Mucosa of stomach (tissue), 1 donor: ENCODE measurements around the gene PPTC7.
"Not testable (repeated sequence)": the region's sequence is repeated elsewhere in the genome, so short reads cannot be mapped to it uniquely, and the experiment has no call there.

Experiments
- H3K27me3 ChIP-seq: one replicate; pipeline ENCODE4 v1.7.0; 2013; ENCODE audit warnings: mild to moderate bottlenecking, low read length; ENCODE audit not compliant: control insufficient read depth, insufficient read depth
- H3K36me3 ChIP-seq: one replicate; pipeline ENCODE4 v1.7.0; 2013; ENCODE audit warnings: low read length; ENCODE audit not compliant: control insufficient read depth, insufficient read depth
- H3K4me1 ChIP-seq: one replicate; pipeline ENCODE4 v1.7.0; 2013; ENCODE audit warnings: mild to moderate bottlenecking, low read length; ENCODE audit not compliant: control insufficient read depth, insufficient read depth
- H3K4me3 ChIP-seq: one replicate; pipeline ENCODE4 v1.7.0; 2013; ENCODE audit warnings: low read length
- H3K9ac ChIP-seq: one replicate; pipeline ENCODE4 v1.7.0; 2013; ENCODE audit warnings: mild to moderate bottlenecking, low read length, moderate library complexity
- H3K9me3 ChIP-seq: one replicate; pipeline ENCODE4 v1.7.0; 2013; ENCODE audit warnings: mild to moderate bottlenecking, low read length, moderate library complexity; ENCODE audit not compliant: control insufficient read depth
- donor health status: Pancreatic carcinoma.

The PPTC7 gene

GRCh38 chr12:110579535-110580253, 3.4 kb downstream of the PPTC7 start:
- Histone ChIP-seq H3K4me3 (no peak overlapping the region), H3K9ac (no peak overlapping the region), H3K36me3 (no peaks in the 10 kb centered on the region), H3K9me3 (no peaks in the 10 kb centered on the region), H3K4me1 (peaks cover 46% of the 10 kb centered on the region), H3K27me3 (no peaks in the 10 kb centered on the region)

GRCh38 chr12:110578694-110579534, 4.2 kb downstream of the PPTC7 start:
- H3K9me3 ChIP-seq = no peaks in the 10 kb centered on the region
- H3K4me3 ChIP-seq = no peak overlapping the region
- H3K4me1 ChIP-seq = peaks cover 50% of the 10 kb centered on the region
- no peaks in the 10 kb centered on the region for H3K36me3 ChIP-seq
- peak overlapping the region; percentile 64 for H3K9ac ChIP-seq
- no peaks in the 10 kb centered on the region for H3K27me3 ChIP-seq

GRCh38 chr12:110577864-110578693, 5.0 kb downstream of the PPTC7 start:
- Histone ChIP-seq H3K9me3 (no peaks in the 10 kb centered on the region), H3K36me3 (no peaks in the 10 kb centered on the region), H3K4me3 (peak overlapping the region; percentile 3), H3K27me3 (no peaks in the 10 kb centered on the region), H3K4me1 (peaks cover 46% of the 10 kb centered on the region), H3K9ac (peak overlapping the region; percentile 64)

- Histone ChIP-seq H3K27me3 (no peaks in the 10 kb centered on the region), H3K4me1 (peaks cover 42% of the 10 kb centered on the region), H3K4me3 (no peak overlapping the region), H3K9me3 (no peaks in the 10 kb centered on the region), H3K9ac (no peak overlapping the region), H3K36me3 (no peaks in the 10 kb centered on the region)
Observed at GRCh38 chr12:110576504-110576903, 6.6 kb downstream of the PPTC7 start.

GRCh38 chr12:110575326-110575725, 7.8 kb downstream of the PPTC7 start:
- Histone ChIP-seq H3K9ac (no peak overlapping the region), H3K4me3 (no peak overlapping the region), H3K36me3 (no peaks in the 10 kb centered on the region), H3K27me3 (no peaks in the 10 kb centered on the region), H3K9me3 (no peaks in the 10 kb centered on the region), H3K4me1 (peaks cover 33% of the 10 kb centered on the region)

- H3K4me1 ChIP-seq = peaks cover 33% of the 10 kb centered on the region
- H3K4me3 ChIP-seq, H3K27me3 ChIP-seq, H3K36me3 ChIP-seq, H3K9ac ChIP-seq, H3K9me3 ChIP-seq: not testable (repeated sequence)
Observed at GRCh38 chr12:110574717-110575230, 8.3 kb downstream of the PPTC7 start.

- no peaks in the 10 kb centered on the region for H3K36me3 ChIP-seq
- H3K27me3 ChIP-seq = no peaks in the 10 kb centered on the region
- peaks cover 31% of the 10 kb centered on the region for H3K4me1 ChIP-seq
- no peak overlapping the region for H3K9ac ChIP-seq
- H3K4me3 ChIP-seq = no peak overlapping the region
- H3K9me3 ChIP-seq = no peaks in the 10 kb centered on the region
Observed at GRCh38 chr12:110574044-110574443, 9.1 kb downstream of the PPTC7 start.

- not testable (repeated sequence) for H3K4me3 ChIP-seq, H3K27me3 ChIP-seq
- peaks cover 20% of the 10 kb centered on the region for H3K4me1 ChIP-seq
Observed at GRCh38 chr12:110570798-110571197, 12.3 kb downstream of the PPTC7 start.

GRCh38 chr12:110569838-110570237, 13.3 kb downstream of the PPTC7 start:
- H3K36me3 ChIP-seq, H3K27me3 ChIP-seq, H3K9me3 ChIP-seq, H3K9ac ChIP-seq, H3K4me3 ChIP-seq: not testable (repeated sequence)
- peaks cover 16% of the 10 kb centered on the region for H3K4me1 ChIP-seq

More at GRCh38 chr12:110570798-110571197, 12.3 kb downstream of the PPTC7 start:
- H3K36me3 ChIP-seq, H3K9ac ChIP-seq, H3K9me3 ChIP-seq: not testable (repeated sequence)

- H3K9ac ChIP-seq = no peak overlapping the region
- no peaks in the 10 kb centered on the region for H3K27me3 ChIP-seq
- H3K4me1 ChIP-seq = peaks cover 10% of the 10 kb centered on the region
- no peaks in the 10 kb centered on the region for H3K36me3 ChIP-seq
- no peak overlapping the region for H3K4me3 ChIP-seq
- H3K9me3 ChIP-seq = no peaks in the 10 kb centered on the region
Observed at GRCh38 chr12:110568752-110569151, 14.4 kb downstream of the PPTC7 start.

GRCh38 chr12:110566993-110567392, 16.1 kb downstream of the PPTC7 start:
- no peaks in the 10 kb centered on the region for H3K27me3 ChIP-seq
- H3K4me3 ChIP-seq = no peak overlapping the region
- H3K4me1 ChIP-seq = peaks cover 10% of the 10 kb centered on the region
- H3K36me3 ChIP-seq = no peaks in the 10 kb centered on the region
- H3K9me3 ChIP-seq = no peaks in the 10 kb centered on the region
- H3K9ac ChIP-seq = no peak overlapping the region
